ENCODE data around the gene SLC4A5.

- no peak for TF ChIP-seq ZNF121 (CRISPR knock-in tag; IDR thresholded peaks at IDR 0.05)
- no peak for TF ChIP-seq OVOL2 (CRISPR knock-in tag; IDR thresholded peaks at IDR 0.05; ENCODE audit: borderline replicate concordance)
- no peak for TF ChIP-seq KAT7 (CRISPR knock-in tag; IDR thresholded peaks at IDR 0.05; ENCODE audit: borderline replicate concordance)
- TF ChIP-seq CTCF (IDR thresholded peaks at IDR 0.05), result no peak
- no peak for TF ChIP-seq IRF1 (CRISPR knock-in tag; IDR thresholded peaks at IDR 0.05)
- no peak for TF ChIP-seq CBFB (CRISPR knock-in tag; IDR thresholded peaks at IDR 0.05; ENCODE audit: low read depth)
- no peak for TF ChIP-seq FOXJ3 (CRISPR knock-in tag; IDR thresholded peaks at IDR 0.05; ENCODE audit: borderline replicate concordance)
- TF ChIP-seq FOXP1 (CRISPR knock-in tag; IDR thresholded peaks at IDR 0.05; ENCODE audit: borderline replicate concordance), result no peak
- no peak for TF ChIP-seq ZBTB43 (CRISPR knock-in tag; IDR thresholded peaks at IDR 0.05)
Observed at GRCh38 chr2:74333175-74333574, 10.0 kb downstream of the SLC4A5 start.
